ENCODE data around the gene RTTN.

GRCh38 chr18:70126832-70127231 is 78.7 kb downstream of the RTTN start:
- no peak for TF ChIP-seq CTCF (IDR thresholded peaks at IDR 0.05)
- no peak for TF ChIP-seq TEAD1 (CRISPR knock-in tag; IDR thresholded peaks at IDR 0.05)
- no peak for TF ChIP-seq ZNF423 (CRISPR knock-in tag; IDR thresholded peaks at IDR 0.05)
- no peak for TF ChIP-seq ATF6 (CRISPR knock-in tag; IDR thresholded peaks at IDR 0.05)
- no peak for TF ChIP-seq ZMAT4 (CRISPR knock-in tag; IDR thresholded peaks at IDR 0.05)
- TF ChIP-seq NR2C2 (CRISPR knock-in tag; IDR thresholded peaks at IDR 0.05): no peak
- no peak for TF ChIP-seq GABPB1 (CRISPR knock-in tag; IDR thresholded peaks at IDR 0.05)
- TF ChIP-seq NR3C1 (CRISPR knock-in tag; conservative IDR thresholded peaks at IDR 0.05; ENCODE audit: low read depth): no peak
- TF ChIP-seq JUN (CRISPR knock-in tag; IDR thresholded peaks at IDR 0.05): no peak
- no peak for TF ChIP-seq ZNF263 (CRISPR knock-in tag; IDR thresholded peaks at IDR 0.05; ENCODE audit: low read depth)
- no peak for TF ChIP-seq ELF4 (CRISPR knock-in tag; IDR thresholded peaks at IDR 0.05; ENCODE audit: low read depth)
- TF ChIP-seq RELA (CRISPR knock-in tag; IDR thresholded peaks at IDR 0.05; ENCODE audit: borderline replicate concordance): no peak
- TF ChIP-seq USF2 (CRISPR knock-in tag; IDR thresholded peaks at IDR 0.05): no peak
